Glomerular endothelial cell (primary cell): Measurements from ENCODE around the gene POLR3E. TPM values are rescaled to one million over a fixed set of nuclear protein-coding genes. Genes with fewer than 3 reads are reported as not detected.
"Not testable (repeated sequence)": the region's sequence is repeated elsewhere in the genome, so short reads cannot be mapped to it uniquely, and the experiment has no call there.

ENCODE experiments used
- DNase-seq: peaks from one replicate; pipeline ENCODE4 v3.0.0-alpha.2; 2011; ENCODE audit warnings: low read depth, low spot score; ENCODE audit errors: extremely low read depth
- total RNA-seq: library from RNA; depleted of rRNA; stranded (reverse); fragments of >200 nt; gene quantifications from 2 replicates; pipeline ENCODE4 v1.2.3, GENCODE V29; 2015

The POLR3E gene
- total RNA-seq, 1 donor from 2014 or later = 27.0 TPM

DNA sequence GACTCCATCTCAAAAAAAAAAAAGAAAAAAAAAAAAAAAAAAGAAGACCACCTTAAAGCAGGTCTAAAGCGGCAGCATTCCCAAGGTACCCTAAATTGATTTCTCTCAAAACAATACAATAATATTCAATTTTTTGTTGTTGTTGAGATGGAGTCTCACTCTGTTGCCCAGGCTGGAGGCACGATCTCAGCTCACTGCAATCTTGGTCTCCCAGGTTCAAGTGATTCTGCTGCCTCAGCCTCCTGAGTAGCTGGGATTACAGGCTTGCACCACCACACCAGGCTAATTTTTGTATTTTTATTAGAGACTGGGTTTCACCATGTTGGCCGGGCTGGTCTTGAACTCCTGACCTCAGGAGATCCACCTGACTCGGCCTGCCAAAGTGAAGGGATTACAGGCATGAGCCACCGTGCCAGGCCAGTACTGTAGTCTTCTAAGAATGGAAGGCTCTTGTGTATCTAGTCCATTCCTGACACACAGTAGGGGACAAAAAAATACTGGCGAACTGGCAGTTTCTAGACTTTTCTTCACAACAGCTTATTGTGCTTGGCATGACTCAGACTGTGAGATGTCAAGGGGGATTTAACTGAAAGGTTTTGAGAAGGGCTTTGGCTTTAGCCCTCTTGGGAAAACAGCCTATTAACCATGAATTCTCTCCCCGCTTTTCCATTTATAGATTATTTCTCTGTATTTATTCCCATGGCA, 59.9 kb downstream of the POLR3E start:
- no peak for DNase-seq

DNA sequence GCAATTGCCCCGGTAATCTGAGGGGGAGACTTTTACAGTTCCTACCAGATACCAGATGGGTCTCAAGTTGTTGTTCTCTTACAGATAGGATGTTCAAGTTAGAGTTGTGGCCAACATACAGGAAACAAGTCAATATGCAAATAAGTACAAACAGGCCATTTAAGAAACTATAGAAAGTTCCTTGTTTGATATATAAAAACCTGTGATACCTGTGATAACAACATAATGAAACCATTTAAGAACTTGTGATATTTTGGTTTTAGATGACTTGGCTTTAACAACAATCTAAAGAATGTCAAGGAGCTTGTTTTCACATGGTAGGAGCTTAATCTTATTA, 60.4 kb downstream of the POLR3E start:
- no peak for DNase-seq

DNA sequence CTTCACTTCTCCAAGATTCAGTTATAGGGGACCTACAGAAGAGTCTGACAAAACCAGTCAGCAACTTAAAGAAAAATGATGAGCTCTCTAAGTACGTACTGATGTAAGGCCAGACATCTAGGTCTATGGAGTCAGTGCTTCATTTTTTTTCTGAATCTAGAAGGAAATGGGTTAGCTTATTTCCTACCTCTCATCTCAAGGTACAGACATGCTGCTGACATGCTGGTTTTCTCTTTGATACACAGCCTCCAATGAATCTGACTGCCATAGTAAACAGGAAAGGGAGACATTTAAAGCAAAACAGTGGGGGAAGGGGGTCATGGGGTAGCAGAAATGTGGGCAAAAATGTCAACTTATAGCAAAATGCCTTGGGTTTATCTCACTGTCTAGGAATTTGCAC, 60.8 kb downstream of the POLR3E start:
- no peak for DNase-seq

DNA sequence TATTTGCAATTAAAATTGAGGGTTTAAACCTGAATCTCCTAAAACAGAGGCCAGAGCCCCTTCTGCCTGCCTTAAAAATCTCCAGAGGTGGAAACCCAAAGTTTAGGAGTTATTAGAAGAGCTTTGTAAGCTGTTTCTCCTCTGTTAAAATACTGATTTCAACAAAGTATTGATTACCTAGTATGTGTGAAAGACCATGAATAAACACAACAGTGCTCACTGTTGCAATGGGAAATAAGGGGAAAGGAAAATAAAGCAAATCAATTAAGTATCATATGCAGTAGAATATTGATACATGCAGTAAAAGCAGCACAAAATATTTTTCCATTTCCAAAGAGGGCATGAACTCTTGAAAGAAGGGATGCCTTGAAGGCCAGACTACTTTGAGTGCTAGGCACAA, 62.5 kb downstream of the POLR3E start:
- DNase-seq = no peak

DNA sequence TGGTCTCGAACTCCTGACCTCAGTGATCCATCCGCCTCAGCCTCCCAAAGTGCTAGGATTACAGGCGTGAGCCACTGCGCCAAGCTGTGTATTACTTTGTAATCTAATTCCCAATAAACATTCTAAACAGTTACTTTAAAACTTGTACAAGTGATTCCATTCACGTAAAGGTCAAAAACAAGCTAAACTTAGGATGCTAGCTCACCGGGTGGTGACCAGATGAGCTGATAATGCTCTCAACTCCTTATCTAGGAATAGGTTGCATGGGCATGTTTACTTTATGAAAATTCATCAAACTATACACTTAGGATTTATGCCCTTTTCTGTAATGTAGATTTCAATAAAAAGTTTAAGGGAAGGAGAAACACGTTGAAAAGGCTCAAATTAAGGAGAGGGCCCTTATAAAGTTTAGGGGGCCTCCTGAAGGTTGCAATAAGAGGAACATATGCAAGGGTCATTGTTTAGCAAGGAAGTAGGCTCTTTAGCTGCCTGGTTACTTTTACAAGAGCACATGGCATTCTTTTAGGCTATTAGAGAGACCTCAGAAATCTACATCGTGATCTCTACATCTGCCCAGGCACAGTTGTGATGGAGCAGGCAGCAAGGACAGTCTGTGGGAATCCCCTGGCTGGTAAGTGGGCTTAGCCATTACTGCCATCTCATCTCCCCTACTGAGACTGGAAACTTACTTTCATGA, 63.9 kb downstream of the POLR3E start:
- DNase-seq = no peak

DNA sequence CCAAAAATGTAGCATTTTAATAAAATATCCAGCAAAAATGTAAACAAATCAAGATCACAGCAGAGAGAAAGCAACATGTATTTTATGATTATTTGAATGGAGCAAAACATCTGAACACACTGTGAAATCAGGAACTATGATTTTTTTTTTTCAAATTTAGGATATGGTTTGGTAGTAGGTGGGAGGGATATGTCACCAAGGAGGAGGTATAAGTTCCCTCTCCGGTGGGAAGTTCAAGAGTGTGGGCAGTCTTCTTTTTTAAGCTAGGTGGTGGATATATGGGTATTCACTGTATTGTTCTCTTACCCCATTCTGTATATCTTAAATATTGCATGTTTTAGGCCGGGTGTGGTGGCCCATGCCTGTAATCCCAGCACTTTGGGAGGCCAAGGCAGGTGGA, 67.0 kb downstream of the POLR3E start:
- DNase-seq = no peak

DNA sequence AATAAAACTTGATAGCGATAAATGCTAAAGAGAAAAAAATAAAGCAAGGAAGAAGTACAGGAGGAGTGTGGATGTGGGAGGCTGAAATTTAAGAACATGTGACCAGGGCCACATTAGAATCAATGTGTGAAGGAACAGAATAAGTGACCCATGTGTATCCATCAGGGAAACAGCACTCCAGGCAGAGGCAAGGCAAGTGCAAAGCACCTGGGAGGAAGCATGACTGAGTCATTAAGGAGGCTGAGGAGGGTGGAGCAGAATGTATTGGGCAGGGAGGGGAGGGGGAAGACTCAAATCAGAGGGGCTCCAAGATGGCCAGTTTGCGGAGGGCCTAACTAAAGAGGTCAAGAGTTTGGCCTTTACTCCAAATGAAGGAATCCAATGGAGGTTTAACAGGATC, 69.2 kb downstream of the POLR3E start:
- no peak for DNase-seq

DNA sequence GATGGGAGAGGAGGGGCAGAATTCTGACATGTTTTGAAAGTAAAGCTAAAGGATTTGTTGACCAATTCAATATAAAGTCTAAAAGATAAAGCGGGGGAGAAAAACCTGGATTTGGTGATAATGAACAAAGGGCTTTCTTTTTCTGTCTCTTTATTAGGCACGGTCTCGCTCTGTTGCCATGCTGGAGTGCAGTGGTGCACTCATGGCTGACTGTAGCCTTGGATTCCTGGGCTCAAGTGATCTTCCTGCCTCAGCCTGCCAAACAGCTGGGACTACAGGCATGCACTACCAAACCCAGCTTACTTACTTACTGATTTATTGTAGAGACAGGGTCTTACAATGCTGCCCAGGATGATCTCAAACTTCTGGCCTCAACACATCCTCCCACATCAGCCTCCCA, 69.7 kb downstream of the POLR3E start:
- DNase-seq = no peak

DNA sequence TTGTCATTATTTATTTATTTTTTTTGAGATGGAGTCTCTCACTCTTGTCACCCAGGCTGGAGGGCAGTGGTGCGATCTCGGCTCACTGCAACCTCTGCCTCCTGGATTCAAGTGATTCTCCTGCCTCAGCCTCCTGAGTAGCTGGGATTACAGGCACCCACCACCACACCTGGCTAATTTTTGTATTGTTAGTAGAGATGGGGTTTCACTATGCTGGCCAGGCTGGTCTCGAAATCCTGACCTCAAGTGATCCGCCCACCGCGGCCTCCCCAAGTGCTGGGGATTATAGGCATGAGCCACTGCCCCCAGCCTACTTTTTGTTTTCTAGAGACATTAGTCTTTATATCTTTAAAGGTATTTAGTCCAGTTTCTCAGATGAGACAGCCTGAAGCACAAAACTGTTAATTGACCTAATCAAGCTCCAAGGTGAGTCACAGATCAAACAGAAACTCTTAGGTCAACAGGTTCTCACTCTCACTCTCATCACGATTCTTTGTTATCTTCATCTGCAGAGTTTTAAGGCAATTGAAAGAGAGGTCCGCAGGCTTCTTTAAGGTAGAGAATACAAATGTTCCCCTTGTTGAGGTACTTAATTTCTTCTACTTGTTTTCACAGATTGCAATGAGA, 71.1 kb downstream of the POLR3E start:
- DNase-seq = not testable (repeated sequence)

DNA sequence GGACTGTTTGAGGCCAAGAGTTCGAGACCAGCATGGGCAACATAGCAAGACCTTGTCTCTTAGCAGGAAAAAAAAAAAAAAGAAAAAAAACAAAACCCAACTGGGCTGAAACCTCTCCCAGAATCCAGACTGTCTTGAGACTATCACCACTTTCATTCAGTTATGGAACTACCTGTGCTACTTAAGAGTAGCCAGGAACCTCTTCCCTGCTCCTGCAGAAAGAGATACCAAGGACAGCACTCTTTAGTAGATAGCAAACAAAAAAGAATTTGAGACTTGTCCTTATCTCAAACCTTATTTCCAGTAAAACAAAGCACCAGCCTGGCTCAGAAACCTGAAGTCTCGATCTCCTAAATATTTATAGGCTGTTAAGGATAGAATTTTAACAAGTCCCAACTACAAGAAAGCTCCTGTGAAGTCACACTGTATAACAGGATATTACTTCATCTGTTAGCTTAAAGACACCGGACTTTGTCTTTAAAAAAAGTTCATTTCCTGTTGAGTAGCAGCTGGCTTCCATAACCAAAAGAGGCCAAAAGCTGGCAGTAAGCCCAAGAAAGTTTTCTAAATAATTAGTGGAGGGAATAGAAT, 72.1 kb downstream of the POLR3E start:
- DNase-seq = peak; percentile 65

DNA sequence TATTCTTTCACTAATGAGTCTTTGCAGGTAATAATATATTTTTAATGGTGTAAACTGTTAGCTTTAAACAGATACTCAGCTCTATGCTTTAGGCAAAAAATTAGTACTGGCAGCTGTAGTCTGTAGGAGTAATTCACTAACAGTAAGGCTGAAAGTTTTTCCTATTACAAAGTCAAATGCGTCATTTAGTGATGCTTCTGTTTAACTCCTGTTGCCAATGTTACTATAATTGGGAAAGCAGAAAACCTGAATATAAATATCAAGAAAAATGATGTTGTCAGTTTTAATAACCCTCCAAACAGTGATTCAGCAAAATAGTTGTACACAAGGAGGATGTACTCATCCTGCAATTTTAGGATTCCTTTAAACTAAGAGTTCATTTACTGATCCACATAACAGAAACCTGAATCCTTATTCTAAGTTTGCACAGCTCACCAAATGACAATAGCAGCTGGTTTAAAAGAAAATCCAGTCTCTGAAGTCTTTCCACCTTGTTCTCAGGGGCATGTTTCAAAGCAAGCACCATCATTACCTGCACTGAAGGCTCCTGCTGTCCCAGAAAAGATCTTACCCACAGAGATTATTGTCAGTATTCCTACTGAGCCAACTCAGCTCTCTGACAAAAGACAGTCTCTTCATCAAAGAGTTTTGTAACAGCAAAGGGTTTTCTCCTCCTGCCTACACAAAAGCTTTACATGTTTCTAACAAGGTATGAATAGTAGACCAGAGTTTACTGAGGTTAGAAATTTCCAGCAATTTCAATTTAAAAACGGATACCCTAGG, 73.0 kb downstream of the POLR3E start:
- DNase-seq = peak; percentile 47

DNA sequence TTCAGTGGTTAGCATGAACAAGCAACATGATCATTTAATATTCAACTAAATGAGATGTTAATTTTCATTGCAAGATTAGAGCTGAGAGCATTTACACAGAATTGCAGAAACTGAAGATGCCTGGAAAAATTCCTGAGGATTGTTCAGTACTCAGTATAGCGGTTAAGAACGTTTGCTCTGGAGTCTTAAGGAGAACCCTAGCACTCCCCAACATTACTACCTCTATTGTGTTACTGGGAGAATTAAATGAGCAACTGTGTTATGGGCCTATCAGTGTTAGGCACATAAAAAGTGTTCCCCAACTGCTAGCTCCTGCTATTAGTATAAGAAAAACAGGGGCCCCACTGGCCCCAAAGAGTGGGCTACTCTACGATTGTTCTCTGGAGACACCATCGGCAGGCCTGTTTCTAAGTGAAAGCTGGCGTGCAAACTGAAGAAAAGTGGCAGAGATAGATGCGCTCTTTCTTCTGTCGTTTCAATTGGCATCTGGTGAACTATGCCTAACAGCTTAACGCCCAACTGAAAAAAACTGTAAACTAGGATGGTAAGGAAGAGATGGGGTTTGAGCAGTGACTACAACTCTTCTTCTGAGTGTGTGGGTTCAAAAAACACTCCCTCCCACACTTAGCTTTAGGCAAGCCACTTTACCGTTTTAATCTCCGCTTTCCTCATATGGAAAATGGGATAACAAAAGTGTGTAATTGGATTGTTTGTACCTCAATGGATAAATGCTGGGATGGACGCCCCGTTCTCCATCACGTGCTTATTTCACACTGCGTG, 75.9 kb downstream of the POLR3E start:
- no peak for DNase-seq

DNA sequence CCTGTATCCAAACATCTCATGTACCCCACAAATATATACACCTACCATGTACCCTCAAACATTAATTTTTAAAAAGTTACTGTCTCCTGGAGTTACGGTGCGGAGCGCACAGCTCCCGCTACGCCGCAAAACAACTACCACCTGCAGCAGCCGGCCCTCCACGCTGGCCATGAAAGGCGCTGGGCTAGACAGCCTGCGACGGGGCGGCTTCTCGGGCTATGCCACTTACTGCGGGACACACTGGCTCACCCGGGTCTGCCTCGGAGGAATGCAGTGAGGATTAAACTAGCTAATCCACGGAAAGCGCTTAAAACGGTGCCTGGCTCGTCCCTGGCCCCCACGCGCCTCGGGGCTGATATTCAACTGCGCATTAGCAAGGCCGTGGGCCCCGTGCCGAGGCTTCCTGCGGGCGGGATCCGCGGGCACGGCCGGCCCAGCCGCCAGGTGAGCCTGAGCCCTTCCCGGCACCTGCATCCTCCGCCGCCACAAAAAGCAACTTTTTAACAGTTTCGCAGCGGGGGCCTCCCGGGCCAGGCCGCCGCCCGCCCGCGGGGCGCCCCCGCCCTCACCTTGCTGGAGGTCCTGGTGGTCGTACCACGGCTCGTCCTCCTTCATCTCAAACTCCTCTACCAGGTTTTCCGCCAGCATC, 76.6 kb downstream of the POLR3E start:
- no peak for DNase-seq

DNA sequence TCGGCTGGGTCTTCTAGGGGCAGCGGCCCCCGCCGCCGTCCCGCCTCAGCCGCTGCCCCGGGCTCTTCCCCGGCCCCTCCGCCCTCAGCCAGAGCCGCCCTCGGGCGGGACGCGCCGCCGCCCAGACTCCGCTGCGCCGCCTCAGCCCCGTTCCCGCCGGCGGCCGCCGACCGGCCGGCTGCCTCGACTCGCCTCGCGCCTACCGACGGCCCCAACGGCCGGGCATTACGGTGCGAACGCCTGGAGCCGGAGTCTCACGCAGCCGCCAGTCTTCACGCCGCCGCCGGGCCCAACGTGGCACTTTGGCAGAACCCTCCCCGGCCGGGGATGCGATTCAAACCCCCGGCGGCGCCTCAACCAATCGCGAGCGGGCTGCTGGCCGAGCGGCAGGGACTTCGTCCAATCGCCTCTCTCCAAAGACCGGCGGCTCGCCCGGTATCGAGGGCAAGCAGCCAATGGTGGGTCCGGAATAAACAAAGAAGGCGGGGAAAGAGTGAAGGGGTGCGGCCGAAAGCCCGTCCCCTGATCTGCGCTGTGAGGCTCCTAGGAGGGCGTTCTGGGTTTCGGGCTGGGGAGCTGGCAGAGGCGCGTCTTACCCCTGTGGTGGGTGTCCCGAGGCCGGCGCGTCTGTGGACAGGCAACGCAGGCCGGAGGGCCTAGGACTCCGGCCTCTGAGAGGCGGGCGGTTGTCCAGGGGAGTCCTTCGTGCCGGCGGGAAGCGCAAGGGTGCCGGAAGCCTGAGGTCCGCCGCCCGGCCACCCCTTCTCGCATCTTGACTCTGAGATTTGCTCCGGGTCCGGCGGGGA, 77.3 kb downstream of the POLR3E start, which contains the start of gene CDR2:
TSS of gene CDR2 (minus strand) at position 309 of the 806 bp plus-strand sequence. CDS start 310 bp downstream, outside the sequence.
- peak; percentile 60 for DNase-seq

DNA sequence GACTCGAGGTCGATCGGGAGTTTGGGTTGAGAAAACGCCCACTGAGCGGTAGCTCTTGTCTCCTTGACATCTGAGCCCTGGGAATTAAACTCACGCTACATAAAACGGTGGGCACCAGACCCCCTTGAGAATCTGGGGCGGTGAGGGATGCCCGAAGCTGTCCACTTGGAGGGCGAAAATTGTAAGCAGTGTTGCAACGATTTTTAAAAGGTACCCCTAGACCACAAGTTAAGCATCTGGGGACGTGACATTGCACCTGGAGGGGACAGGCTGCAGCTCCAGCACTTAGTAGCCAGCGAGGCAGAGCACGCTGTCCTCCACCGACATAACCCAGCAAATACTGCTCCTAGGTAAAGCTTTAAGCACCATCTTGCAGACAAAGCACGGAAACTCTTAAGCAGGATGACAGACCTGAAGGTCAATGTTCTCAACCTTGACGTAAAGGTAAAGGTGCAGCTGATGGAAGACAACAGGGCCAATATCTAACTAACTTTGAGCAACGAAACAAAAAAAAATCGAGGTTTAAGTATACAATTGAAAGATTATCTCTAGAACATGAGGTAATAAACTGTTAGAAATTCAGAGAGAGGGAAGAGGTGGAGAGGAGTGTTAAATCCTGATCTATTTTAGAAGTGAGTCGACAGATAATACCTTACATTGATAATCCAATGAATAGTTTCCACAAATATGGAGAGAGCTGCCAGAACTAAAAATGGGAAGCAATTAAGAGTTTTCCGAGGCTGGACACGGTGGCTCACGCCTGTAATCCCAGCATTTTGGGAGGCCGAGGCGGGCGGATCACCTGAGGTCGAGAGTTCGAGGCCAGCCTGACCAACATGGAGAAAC, 78.1 kb downstream of the POLR3E start:
- DNase-seq = no peak

DNA sequence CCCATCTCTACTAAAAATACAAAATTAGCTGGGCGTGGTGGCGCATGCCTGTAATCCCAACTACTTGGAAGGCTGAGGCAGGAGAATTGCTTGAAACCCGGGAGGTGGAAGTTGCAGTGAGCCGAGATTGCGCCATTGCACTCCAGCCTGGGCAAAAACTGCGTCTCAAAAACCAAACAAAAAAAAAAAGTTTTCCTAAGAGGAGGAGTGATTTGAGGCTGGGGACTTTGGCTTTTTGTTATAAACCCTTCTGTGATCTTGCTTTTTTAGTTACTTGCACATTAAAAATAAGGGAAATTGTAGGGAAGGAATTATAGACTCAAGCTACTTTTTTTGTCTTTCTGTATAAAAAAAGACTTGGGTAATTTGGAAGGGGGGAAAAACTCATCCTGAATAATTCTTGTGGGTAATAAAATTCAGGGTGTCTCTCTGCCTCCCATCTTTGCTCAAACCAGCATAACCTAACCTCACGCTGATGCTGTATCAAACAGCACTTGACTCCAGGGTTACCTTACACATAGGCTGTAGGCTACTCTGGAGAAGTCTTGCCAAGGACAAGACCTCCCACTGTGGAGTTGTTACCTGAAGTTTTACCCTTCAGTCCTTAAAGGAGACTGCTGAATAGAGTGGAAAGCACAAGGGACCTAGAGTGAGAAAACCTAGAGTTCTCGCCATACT, 78.9 kb downstream of the POLR3E start:
- DNase-seq = no peak

DNA sequence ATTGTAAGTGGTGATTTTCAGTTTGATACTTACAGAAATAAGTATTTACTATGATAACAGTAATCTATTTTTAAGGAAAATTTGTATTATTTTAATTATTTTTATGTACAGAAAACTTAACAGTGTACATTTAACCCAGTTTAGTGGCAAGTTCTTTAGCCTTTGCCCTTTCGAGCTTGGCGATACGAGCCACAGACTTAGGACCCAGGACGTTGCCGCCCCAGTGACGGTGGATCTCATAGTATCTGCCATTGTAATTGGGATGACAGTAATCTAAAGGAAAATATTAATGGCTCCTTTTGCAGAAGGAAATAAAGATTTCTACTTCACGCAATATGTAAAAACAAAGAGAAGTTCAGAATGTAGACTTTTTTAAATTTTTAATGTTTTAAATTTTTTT, 82.4 kb downstream of the POLR3E start:
- DNase-seq = no peak
